ENCODE data around the gene DACH1.

DNA sequence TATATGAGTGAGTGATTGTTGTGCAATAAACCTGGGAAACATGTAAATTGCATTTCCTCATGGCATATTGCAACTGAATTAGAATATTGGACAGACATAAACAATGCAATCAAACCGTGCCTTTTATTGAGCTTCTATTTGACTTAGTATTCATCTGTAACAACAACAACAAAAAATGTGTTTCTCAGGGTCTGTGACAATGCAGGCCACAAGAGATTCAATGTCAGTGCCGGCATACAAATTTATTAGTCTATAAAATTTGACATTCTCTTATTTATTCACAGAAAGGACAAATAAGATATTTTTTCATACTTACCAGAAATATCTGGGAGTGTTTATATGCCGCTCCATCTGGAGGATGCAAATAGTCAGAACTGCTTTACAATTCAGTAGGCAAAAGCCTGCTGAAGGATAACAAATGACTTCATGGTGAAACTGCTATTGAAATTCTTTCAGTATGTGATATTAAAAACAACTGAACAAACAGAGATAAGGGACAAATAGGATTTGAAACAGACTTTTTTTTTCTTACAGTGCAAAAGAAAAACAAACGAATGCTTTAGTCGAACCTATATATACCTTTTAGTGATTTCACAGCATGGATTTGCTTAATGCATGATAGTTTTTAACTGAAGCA, 77.2 kb downstream of the DACH1 start:
- TF ChIP-seq POLR2AphosphoS5 (IDR thresholded peaks at IDR 0.05; ENCODE audit: low read depth, low read length) (no peak), POLR2A (IDR thresholded peaks at IDR 0.05; ENCODE audit: low read depth, low read length) (no peak), TAF1 (IDR thresholded peaks at IDR 0.05; ENCODE audit: borderline replicate concordance, low read depth, low read length) (no peak)
